ENCODE data around the gene SCG5. TPM values are rescaled to one million over a fixed set of nuclear protein-coding genes. Genes with fewer than 3 reads are reported as not detected.
A peak's percentile ranks its signal among the peaks of the same experiment; 100 is the strongest.
"Not testable (repeated sequence)": the region's sequence is repeated elsewhere in the genome, so short reads cannot be mapped to it uniquely, and the experiment has no call there.

SCG5 gene
- 1.3 to 2.6 TPM (median 2.5 TPM) in 3 replicates for total RNA-seq
- long read RNA-seq, result 0 reads

DNA sequence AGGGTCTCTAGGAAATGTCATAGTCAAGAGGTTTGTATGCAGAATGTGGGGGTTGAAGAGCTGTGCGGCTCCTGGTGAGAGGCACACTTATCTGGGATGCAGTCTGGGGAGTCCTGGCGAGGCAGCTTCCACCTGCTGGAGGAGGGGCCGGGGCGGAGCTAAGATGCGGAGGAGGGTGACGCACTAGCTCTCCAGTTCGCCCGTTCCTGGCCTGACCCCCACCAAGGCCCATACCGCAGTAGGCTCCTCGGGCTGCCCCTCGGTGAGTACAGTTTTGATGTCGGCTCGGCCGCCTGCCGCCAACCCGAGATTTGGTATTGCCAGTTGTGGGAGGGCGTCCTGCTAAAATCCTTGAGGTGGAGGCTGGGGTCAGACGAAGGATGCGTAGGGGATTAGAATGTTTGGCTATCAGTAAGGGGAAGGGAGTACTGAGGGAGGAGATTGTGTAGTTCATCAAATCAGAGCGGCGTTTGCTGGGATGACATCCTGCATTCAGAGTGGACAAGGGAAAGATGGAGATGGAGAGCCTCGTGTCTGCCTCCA, at the start of gene SCG5:
Gene SCG5, plus strand, starts transcription at position 194 of the 543 bp plus-strand sequence. CDS start 1,883 bp downstream, outside the sequence.
- H3K27me3 Mint-ChIP-seq (ENCODE audit: low read depth), result no peaks in the 10 kb centered on the region
- H3K27ac Mint-ChIP-seq (ENCODE audit: unreplicated experiment), result no peak within 1 kb of the TSS
- TF ChIP-seq CTCF (IDR thresholded peaks at IDR 0.05), result no peak
- no peak for DNase-seq (ENCODE audit: low spot score)
- no peaks in the 10 kb centered on the region for H3K9me3 Mint-ChIP-seq (ENCODE audit: low read depth)
- peaks cover 3% of the 10 kb centered on the region for H3K36me3 Mint-ChIP-seq (ENCODE audit: low read depth)
- peaks cover 9% of the 10 kb centered on the region for H3K4me1 Mint-ChIP-seq (ENCODE audit: low read depth)
- peak within 1 kb of the TSS; percentile 66 for H3K4me3 Mint-ChIP-seq (ENCODE audit: unreplicated experiment)

DNA sequence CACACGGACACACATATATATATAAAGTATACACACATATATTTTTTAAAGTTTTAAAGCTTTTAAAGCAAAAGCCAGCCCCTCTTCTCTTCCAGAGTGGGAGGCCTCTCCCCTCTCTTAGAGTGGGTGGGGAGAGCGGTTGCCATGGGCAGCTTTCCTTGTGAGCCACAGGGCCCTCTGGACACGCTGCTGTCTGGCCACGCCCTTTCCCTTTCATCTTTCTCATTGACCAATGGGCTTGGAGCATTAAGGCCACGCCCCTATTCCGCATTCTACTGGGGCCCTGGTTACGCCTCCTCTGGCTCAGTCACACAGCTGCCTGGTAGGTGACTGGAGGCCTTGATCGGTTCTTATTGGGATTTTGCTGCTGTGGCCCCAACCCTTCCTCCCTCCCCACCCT, 48.4 kb upstream of the SCG5 start, which contains the start of gene GOLGA8N:
Gene GOLGA8N, plus strand, starts transcription at position 306 of the 400 bp plus-strand sequence.
- not testable (repeated sequence) for H3K4me1 Mint-ChIP-seq (ENCODE audit: low read depth); H3K27ac Mint-ChIP-seq (ENCODE audit: unreplicated experiment); H3K9me3 Mint-ChIP-seq (ENCODE audit: low read depth); H3K36me3 Mint-ChIP-seq (ENCODE audit: low read depth); H3K4me3 Mint-ChIP-seq (ENCODE audit: unreplicated experiment); H3K27me3 Mint-ChIP-seq (ENCODE audit: low read depth); DNase-seq (ENCODE audit: low spot score)

DNA sequence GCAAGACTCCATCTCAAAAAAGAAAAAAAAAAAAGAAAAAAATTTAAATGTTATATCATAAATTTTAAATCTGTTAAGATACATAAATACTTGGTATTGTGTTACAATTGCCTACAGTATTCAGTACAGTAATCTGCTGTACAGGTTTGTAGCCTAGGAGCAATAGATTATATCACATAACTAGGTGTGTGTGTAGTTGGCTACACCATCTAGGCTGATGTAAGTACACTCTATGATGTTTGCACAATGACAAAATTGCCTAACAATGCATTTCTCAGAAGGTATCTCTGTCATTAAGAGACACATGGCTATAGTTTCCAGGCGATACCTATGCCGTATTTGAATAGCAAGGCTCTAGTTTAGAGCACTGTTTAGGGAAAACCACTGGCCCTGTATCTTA, 32.0 kb upstream of the SCG5 start:
- H3K9me3 Mint-ChIP-seq (ENCODE audit: low read depth); H3K4me1 Mint-ChIP-seq (ENCODE audit: low read depth); H3K36me3 Mint-ChIP-seq (ENCODE audit: low read depth); DNase-seq (ENCODE audit: low spot score); H3K27ac Mint-ChIP-seq (ENCODE audit: unreplicated experiment); H3K27me3 Mint-ChIP-seq (ENCODE audit: low read depth); H3K4me3 Mint-ChIP-seq (ENCODE audit: unreplicated experiment): not testable (repeated sequence)

GRCh38 chr15:32610719-32611118, 30.8 kb upstream of the SCG5 start:
- not testable (repeated sequence) for DNase-seq (ENCODE audit: low spot score); H3K36me3 Mint-ChIP-seq (ENCODE audit: low read depth); H3K27me3 Mint-ChIP-seq (ENCODE audit: low read depth); H3K4me1 Mint-ChIP-seq (ENCODE audit: low read depth); H3K9me3 Mint-ChIP-seq (ENCODE audit: low read depth); H3K4me3 Mint-ChIP-seq (ENCODE audit: unreplicated experiment)
- peak overlapping the region; percentile 22 for H3K27ac Mint-ChIP-seq (ENCODE audit: unreplicated experiment)
- peak; percentile 75 for TF ChIP-seq CTCF (IDR thresholded peaks at IDR 0.05)

DNA sequence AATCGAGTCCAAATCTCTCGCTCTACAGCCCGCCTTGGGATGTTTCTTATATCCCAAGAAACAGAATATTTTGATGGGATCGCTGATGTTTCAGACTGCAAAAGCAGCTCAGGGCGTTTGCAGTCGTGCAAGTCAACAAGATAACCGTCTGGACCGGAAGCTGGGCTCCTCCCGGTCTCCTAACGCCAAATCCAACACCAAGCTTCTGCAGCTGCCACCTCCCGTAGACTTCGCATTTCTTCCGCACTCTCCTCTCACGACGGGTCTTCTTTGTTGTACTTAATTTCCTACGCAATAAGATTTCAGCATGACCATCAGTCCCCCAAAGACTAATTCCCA, 26.8 kb upstream of the SCG5 start:
- peak overlapping the region; percentile 99 for H3K4me3 Mint-ChIP-seq (ENCODE audit: unreplicated experiment)
- H3K27me3 Mint-ChIP-seq (ENCODE audit: low read depth); DNase-seq (ENCODE audit: low spot score); H3K9me3 Mint-ChIP-seq (ENCODE audit: low read depth); H3K36me3 Mint-ChIP-seq (ENCODE audit: low read depth): not testable (repeated sequence)
- peaks cover 22% of the 10 kb centered on the region for H3K4me1 Mint-ChIP-seq (ENCODE audit: low read depth)
- H3K27ac Mint-ChIP-seq (ENCODE audit: unreplicated experiment), result peak overlapping the region; percentile 98

GRCh38 chr15:32615051-32615870, 26.2 kb upstream of the SCG5 start, which contains the start of gene ARHGAP11A:
Gene ARHGAP11A (plus strand): TSS chr15:32615504. CDS start chr15:32616212, 708 bp downstream.
- H3K9me3 Mint-ChIP-seq (ENCODE audit: low read depth); DNase-seq (ENCODE audit: low spot score); H3K27me3 Mint-ChIP-seq (ENCODE audit: low read depth); H3K36me3 Mint-ChIP-seq (ENCODE audit: low read depth): not testable (repeated sequence)
- Mint-ChIP-seq H3K4me3 (ENCODE audit: unreplicated experiment) (peak within 1 kb of the TSS; percentile 99), H3K27ac (ENCODE audit: unreplicated experiment) (peak within 1 kb of the TSS; percentile 98), H3K4me1 (ENCODE audit: low read depth) (peaks cover 22% of the 10 kb centered on the region)

DNA sequence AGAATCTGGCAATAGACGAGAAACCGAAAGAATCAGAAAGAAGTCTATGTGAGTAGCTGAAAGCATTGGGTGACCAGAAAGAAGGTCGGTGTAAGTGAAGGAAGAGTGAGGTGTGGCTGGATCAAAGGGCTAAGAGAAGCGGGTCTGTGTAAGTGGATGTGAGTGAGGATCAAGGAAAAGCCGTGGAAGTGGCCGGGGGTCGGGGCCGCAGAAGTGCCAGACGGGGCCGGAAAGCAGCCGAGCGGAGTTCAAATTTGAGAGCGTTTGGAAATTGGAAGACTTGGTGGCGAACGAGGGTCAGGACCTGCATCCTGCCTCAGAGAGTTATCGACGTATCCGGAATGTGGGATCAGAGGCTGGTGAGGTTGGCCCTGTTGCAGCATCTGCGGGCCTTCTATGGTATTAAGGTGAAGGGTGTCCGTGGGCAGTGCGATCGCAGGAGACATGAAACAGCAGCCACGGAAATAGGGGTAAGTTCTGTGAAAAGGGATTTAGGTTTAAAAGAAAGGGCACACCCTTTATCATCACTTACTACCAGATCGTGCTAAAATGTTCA, 25.6 kb upstream of the SCG5 start:
- H3K9me3 Mint-ChIP-seq (ENCODE audit: low read depth); H3K27me3 Mint-ChIP-seq (ENCODE audit: low read depth); DNase-seq (ENCODE audit: low spot score); H3K36me3 Mint-ChIP-seq (ENCODE audit: low read depth): not testable (repeated sequence)
- Mint-ChIP-seq H3K27ac (ENCODE audit: unreplicated experiment) (peak overlapping the region; percentile 98), H3K4me3 (ENCODE audit: unreplicated experiment) (peak overlapping the region; percentile 99), H3K4me1 (ENCODE audit: low read depth) (peaks cover 22% of the 10 kb centered on the region)

Data from chondrocyte (in vitro differentiated cells).